HPDE6-E6E7 (cell line): ENCODE results near the gene DDX46.
"Not testable (repeated sequence)": the region's sequence is repeated elsewhere in the genome, so short reads cannot be mapped to it uniquely, and the experiment has no call there.

Experiments
- DNase-seq: peaks from one replicate; pipeline ENCODE4 v3.0.0; 2011; ENCODE audit warnings: missing footprints; ENCODE audit errors: extremely low spot score

DDX46 gene

GRCh38 chr5:134840811-134841210 is 82.2 kb downstream of the DDX46 start:
- no peak for DNase-seq

- no peak for DNase-seq
These were observed 85.7 kb downstream of the DDX46 start for GRCh38 chr5:134844252-134844651.

GRCh38 chr5:134845335-134845851 is 86.8 kb downstream of the DDX46 start:
- no peak for DNase-seq

- DNase-seq = peak; percentile 83
These were observed 87.5 kb downstream of the DDX46 start, which contains the start of gene C5orf24 for GRCh38 chr5:134845852-134846640. C5orf24 (plus strand) TSS chr5:134845968; CDS start chr5:134854901, 8,933 bp downstream.

- DNase-seq = no peak
These were observed 88.0 kb downstream of the DDX46 start for GRCh38 chr5:134846641-134846960.

GRCh38 chr5:134849434-134849933 is 90.9 kb downstream of the DDX46 start:
- not testable (repeated sequence) for DNase-seq

- no peak for DNase-seq
These were observed 92.8 kb downstream of the DDX46 start for GRCh38 chr5:134851307-134851923.

GRCh38 chr5:134856465-134856864 is 97.9 kb downstream of the DDX46 start:
- not testable (repeated sequence) for DNase-seq

GRCh38 chr5:134857401-134857800 is 98.8 kb downstream of the DDX46 start:
- DNase-seq = no peak

- no peak for DNase-seq
These were observed 106.1 kb downstream of the DDX46 start for GRCh38 chr5:134864707-134865106.

GRCh38 chr5:134873494-134873893 is 114.9 kb downstream of the DDX46 start:
- no peak for DNase-seq

- peak; percentile 77 for DNase-seq
These were observed 115.6 kb downstream of the DDX46 start, which contains the start of gene TXNDC15 for GRCh38 chr5:134873987-134874830. TXNDC15 (plus strand) TSS chr5:134874371; CDS start chr5:134874428, 57 bp downstream.

GRCh38 chr5:134874831-134875655 is 116.5 kb downstream of the DDX46 start:
- DNase-seq = peak; percentile 66

GRCh38 chr5:134877159-134877558 is 118.6 kb downstream of the DDX46 start:
- DNase-seq = no peak

- no peak for DNase-seq
These were observed 119.8 kb downstream of the DDX46 start for GRCh38 chr5:134878403-134878802.

GRCh38 chr5:134879456-134879855 is 120.9 kb downstream of the DDX46 start:
- no peak for DNase-seq
